ENCODE data around the gene RTL5.

RTL5 gene

GRCh38 chrX:72108666-72109065 lies 23.0 kb downstream of the RTL5 start:
- Histone ChIP-seq H3K4me1 (ENCODE audit: insufficient read depth, low read length) (peaks cover 15% of the 10 kb centered on the region), H3K9me3 (ENCODE audit: control insufficient read depth, insufficient read depth, low read length) (no peaks in the 10 kb centered on the region), H3K36me3 (ENCODE audit: insufficient read depth, low read length) (no peaks in the 10 kb centered on the region; the same call in 1 of the 2 replicates), H3K9ac (ENCODE audit: low read depth, low read length) (no peak overlapping the region)

GRCh38 chrX:72107841-72108595 lies 23.7 kb downstream of the RTL5 start:
- Histone ChIP-seq H3K9ac (ENCODE audit: low read depth, low read length) (no peak overlapping the region), H3K4me1 (ENCODE audit: insufficient read depth, low read length) (peaks cover 14% of the 10 kb centered on the region), H3K36me3 (ENCODE audit: insufficient read depth, low read length) (no peaks in the 10 kb centered on the region; the same call in 1 of the 2 replicates), H3K9me3 (ENCODE audit: control insufficient read depth, insufficient read depth, low read length) (no peaks in the 10 kb centered on the region)

- peaks cover 14% of the 10 kb centered on the region for H3K4me1 ChIP-seq (ENCODE audit: insufficient read depth, low read length)
- H3K9ac ChIP-seq (ENCODE audit: low read depth, low read length), result no peak overlapping the region
- H3K9me3 ChIP-seq (ENCODE audit: control insufficient read depth, insufficient read depth, low read length), result no peaks in the 10 kb centered on the region
- H3K36me3 ChIP-seq (ENCODE audit: insufficient read depth, low read length), result no peaks in the 10 kb centered on the region; the same call in 1 of the 2 replicates
Measured at GRCh38 chrX:72107320-72107719, 24.4 kb downstream of the RTL5 start.

GRCh38 chrX:72105436-72105835 lies 26.3 kb downstream of the RTL5 start:
- no peaks in the 10 kb centered on the region; the same call in 1 of the 2 replicates for H3K36me3 ChIP-seq (ENCODE audit: insufficient read depth, low read length)
- H3K9me3 ChIP-seq (ENCODE audit: control insufficient read depth, insufficient read depth, low read length), result no peaks in the 10 kb centered on the region
- peaks cover 29% of the 10 kb centered on the region for H3K4me1 ChIP-seq (ENCODE audit: insufficient read depth, low read length)
- H3K9ac ChIP-seq (ENCODE audit: low read depth, low read length), result no peak overlapping the region

- Histone ChIP-seq H3K36me3 (ENCODE audit: insufficient read depth, low read length) (no peaks in the 10 kb centered on the region; the same call in 1 of the 2 replicates), H3K9ac (ENCODE audit: low read depth, low read length) (no peak overlapping the region), H3K9me3 (ENCODE audit: control insufficient read depth, insufficient read depth, low read length) (no peaks in the 10 kb centered on the region), H3K4me1 (ENCODE audit: insufficient read depth, low read length) (peaks cover 21% of the 10 kb centered on the region)
Measured at GRCh38 chrX:72102760-72103159, 29.0 kb downstream of the RTL5 start.

- Histone ChIP-seq H3K9ac (ENCODE audit: low read depth, low read length) (no peak overlapping the region), H3K9me3 (ENCODE audit: control insufficient read depth, insufficient read depth, low read length) (no peaks in the 10 kb centered on the region), H3K36me3 (ENCODE audit: insufficient read depth, low read length) (no peaks in the 10 kb centered on the region; the same call in 1 of the 2 replicates), H3K4me1 (ENCODE audit: insufficient read depth, low read length) (peaks cover 19% of the 10 kb centered on the region)
Measured at GRCh38 chrX:72102126-72102525, 29.6 kb downstream of the RTL5 start.

GRCh38 chrX:72101597-72102037 lies 30.1 kb downstream of the RTL5 start:
- H3K4me1 ChIP-seq (ENCODE audit: insufficient read depth, low read length), result peaks cover 22% of the 10 kb centered on the region
- H3K9me3 ChIP-seq (ENCODE audit: control insufficient read depth, insufficient read depth, low read length), result no peaks in the 10 kb centered on the region
- no peaks in the 10 kb centered on the region; the same call in 1 of the 2 replicates for H3K36me3 ChIP-seq (ENCODE audit: insufficient read depth, low read length)
- no peak overlapping the region for H3K9ac ChIP-seq (ENCODE audit: low read depth, low read length)

- H3K9me3 ChIP-seq (ENCODE audit: control insufficient read depth, insufficient read depth, low read length), result no peaks in the 10 kb centered on the region
Measured at GRCh38 chrX:72100824-72101351, 30.8 kb downstream of the RTL5 start.

GRCh38 chrX:72100051-72100755 lies 31.5 kb downstream of the RTL5 start:
- Histone ChIP-seq H3K9me3 (ENCODE audit: control insufficient read depth, insufficient read depth, low read length) (no peaks in the 10 kb centered on the region), H3K4me1 (ENCODE audit: insufficient read depth, low read length) (peaks cover 26% of the 10 kb centered on the region), H3K9ac (ENCODE audit: low read depth, low read length) (no peak overlapping the region), H3K36me3 (ENCODE audit: insufficient read depth, low read length) (no peaks in the 10 kb centered on the region; the same call in 1 of the 2 replicates)

More at GRCh38 chrX:72100824-72101351, 30.8 kb downstream of the RTL5 start:
- Histone ChIP-seq H3K4me1 (ENCODE audit: insufficient read depth, low read length) (peaks cover 20% of the 10 kb centered on the region), H3K36me3 (ENCODE audit: insufficient read depth, low read length) (no peaks in the 10 kb centered on the region; the same call in 1 of the 2 replicates), H3K9ac (ENCODE audit: low read depth, low read length) (no peak overlapping the region)

GRCh38 chrX:72097098-72097497 lies 34.6 kb downstream of the RTL5 start:
- H3K36me3 ChIP-seq (ENCODE audit: insufficient read depth, low read length), result no peaks in the 10 kb centered on the region
- H3K4me1 ChIP-seq (ENCODE audit: insufficient read depth, low read length), result peaks cover 33% of the 10 kb centered on the region
- no peaks in the 10 kb centered on the region for H3K9me3 ChIP-seq (ENCODE audit: control insufficient read depth, insufficient read depth, low read length)
- no peak overlapping the region for H3K9ac ChIP-seq (ENCODE audit: low read depth, low read length)

- no peak overlapping the region for H3K9ac ChIP-seq (ENCODE audit: low read depth, low read length)
- H3K4me1 ChIP-seq (ENCODE audit: insufficient read depth, low read length), result peaks cover 18% of the 10 kb centered on the region
- H3K36me3 ChIP-seq (ENCODE audit: insufficient read depth, low read length), result no peaks in the 10 kb centered on the region
- H3K9me3 ChIP-seq (ENCODE audit: control insufficient read depth, insufficient read depth, low read length), result no peaks in the 10 kb centered on the region
Measured at GRCh38 chrX:72095370-72095769, 36.3 kb downstream of the RTL5 start.

- Histone ChIP-seq H3K9me3 (ENCODE audit: control insufficient read depth, insufficient read depth, low read length) (no peaks in the 10 kb centered on the region), H3K4me1 (ENCODE audit: insufficient read depth, low read length) (peaks cover 18% of the 10 kb centered on the region), H3K36me3 (ENCODE audit: insufficient read depth, low read length) (no peaks in the 10 kb centered on the region), H3K9ac (ENCODE audit: low read depth, low read length) (no peak overlapping the region)
Measured at GRCh38 chrX:72094894-72095293, 36.8 kb downstream of the RTL5 start.

GRCh38 chrX:72089254-72089653 lies 42.5 kb downstream of the RTL5 start:
- Histone ChIP-seq H3K9ac (ENCODE audit: low read depth, low read length) (no peak overlapping the region), H3K9me3 (ENCODE audit: control insufficient read depth, insufficient read depth, low read length) (no peaks in the 10 kb centered on the region), H3K36me3 (ENCODE audit: insufficient read depth, low read length) (no peaks in the 10 kb centered on the region), H3K4me1 (ENCODE audit: insufficient read depth, low read length) (no peaks in the 10 kb centered on the region)

- Histone ChIP-seq H3K4me1 (ENCODE audit: insufficient read depth, low read length) (no peaks in the 10 kb centered on the region), H3K36me3 (ENCODE audit: insufficient read depth, low read length) (no peaks in the 10 kb centered on the region), H3K9ac (ENCODE audit: low read depth, low read length) (no peak overlapping the region), H3K9me3 (ENCODE audit: control insufficient read depth, insufficient read depth, low read length) (no peaks in the 10 kb centered on the region)
Measured at GRCh38 chrX:72088761-72089160, 43.0 kb downstream of the RTL5 start.

Data from ES-I3 (cell line).